ENCODE data around the gene PKNOX2. TPM values are rescaled to one million over a fixed set of nuclear protein-coding genes. Genes with fewer than 3 reads are reported as not detected.
A peak's percentile ranks its signal among the peaks of the same experiment; 100 is the strongest.

PKNOX2 gene
- total RNA-seq, 1 donor from 2014 or later: not detected

GRCh38 chr11:125141686-125142535 lies 22.6 kb upstream of the PKNOX2 start:
- Mint-ChIP-seq H3K27ac (no peak overlapping the region), H3K9me3 (no peaks in the 10 kb centered on the region), H3K4me1 (peaks cover 2% of the 10 kb centered on the region), H3K27me3 (peaks cover 38% of the 10 kb centered on the region), H3K36me3 (ENCODE audit: low read depth) (no peaks in the 10 kb centered on the region), H3K4me3 (no peak overlapping the region)
- ChIA-PET CTCF (interaction anchor here (0.6 to 5.3 kb wide), 23 partner anchors 13 to 265 kb away, joined by 3 to 56 read pairs (median 5); partner anchors contain the start of genes CCDC15, SLC37A2 and TMEM218), POLR2A (no interaction called here)
- intact Hi-C loops (cut with micrococcal nuclease): loop anchor here (1.0 to 5.0 kb wide), 4 partner anchors 51 to 470 kb away; partner anchors contain the start of genes SIAE and SPA17
- peak; percentile 65 for DNase-seq
- TF ChIP-seq CTCF (IDR thresholded peaks at IDR 0.05): peak; percentile 48
- ATAC-seq (ENCODE audit: low read depth): peak; percentile 98

GRCh38 chr11:125146232-125146631 lies 18.3 kb upstream of the PKNOX2 start:
- H3K4me3 Mint-ChIP-seq: no peak overlapping the region
- DNase-seq: no peak
- no peak for TF ChIP-seq CTCF (IDR thresholded peaks at IDR 0.05)
- no peak overlapping the region for H3K27ac Mint-ChIP-seq
- peaks cover 2% of the 10 kb centered on the region for H3K4me1 Mint-ChIP-seq
- no peak for ATAC-seq (ENCODE audit: low read depth)
- intact Hi-C loops (cut with micrococcal nuclease): no loop called here
- H3K9me3 Mint-ChIP-seq: no peaks in the 10 kb centered on the region
- ChIA-PET CTCF (no interaction called here), POLR2A (no interaction called here)
- peaks cover 17% of the 10 kb centered on the region for H3K27me3 Mint-ChIP-seq
- H3K36me3 Mint-ChIP-seq (ENCODE audit: low read depth): no peaks in the 10 kb centered on the region

GRCh38 chr11:125147280-125147679 lies 17.3 kb upstream of the PKNOX2 start:
- Mint-ChIP-seq H3K9me3 (no peaks in the 10 kb centered on the region), H3K4me1 (no peaks in the 10 kb centered on the region), H3K36me3 (ENCODE audit: low read depth) (no peaks in the 10 kb centered on the region), H3K4me3 (no peak overlapping the region), H3K27me3 (peaks cover 15% of the 10 kb centered on the region), H3K27ac (no peak overlapping the region)
- POLR2A ChIA-PET: no interaction called here
- DNase-seq: no peak
- CTCF ChIA-PET: no interaction called here
- no peak for TF ChIP-seq CTCF (IDR thresholded peaks at IDR 0.05)
- intact Hi-C loops (cut with micrococcal nuclease): no loop called here
- no peak for ATAC-seq (ENCODE audit: low read depth)

GRCh38 chr11:125148011-125148410 lies 16.5 kb upstream of the PKNOX2 start:
- no peaks in the 10 kb centered on the region for H3K9me3 Mint-ChIP-seq
- ATAC-seq (ENCODE audit: low read depth) (no peak), DNase-seq (no peak)
- CTCF ChIA-PET: no interaction called here
- H3K27me3 Mint-ChIP-seq: peaks cover 17% of the 10 kb centered on the region
- POLR2A ChIA-PET: no interaction called here
- H3K4me1 Mint-ChIP-seq: no peaks in the 10 kb centered on the region
- intact Hi-C loops (cut with micrococcal nuclease): no loop called here
- no peaks in the 10 kb centered on the region for H3K36me3 Mint-ChIP-seq (ENCODE audit: low read depth)
- TF ChIP-seq CTCF (IDR thresholded peaks at IDR 0.05): no peak
- H3K27ac Mint-ChIP-seq: no peak overlapping the region
- no peak overlapping the region for H3K4me3 Mint-ChIP-seq

GRCh38 chr11:125148743-125149142 lies 15.8 kb upstream of the PKNOX2 start:
- Mint-ChIP-seq H3K4me1 (no peaks in the 10 kb centered on the region), H3K4me3 (no peak overlapping the region), H3K27ac (no peak overlapping the region), H3K27me3 (peaks cover 16% of the 10 kb centered on the region), H3K36me3 (ENCODE audit: low read depth) (no peaks in the 10 kb centered on the region), H3K9me3 (no peaks in the 10 kb centered on the region)
- ATAC-seq (ENCODE audit: low read depth): no peak
- intact Hi-C loops (cut with micrococcal nuclease): no loop called here
- ChIA-PET POLR2A (no interaction called here), CTCF (interaction anchor here (0.9 kb wide), 1 partner anchor 37 kb away, joined by 3 read pairs; the partner anchor contains the start of gene TMEM218)
- DNase-seq: no peak
- no peak for TF ChIP-seq CTCF (IDR thresholded peaks at IDR 0.05)
